ENCODE measurements around the gene ADAMTS9.

The ADAMTS9 gene

GRCh38 chr3:64687781-64688604 is at the start of gene ADAMTS9:
ADAMTS9 (minus strand) TSS chr3:64688000; CDS start chr3:64687657, 343 bp downstream.
- DNase-seq (ENCODE audit: low read depth): no peak
- TF ChIP-seq CTCF (IDR thresholded peaks at IDR 0.05; ENCODE audit: control insufficient read depth, insufficient read depth, low read depth, low read length, missing control alignments): no peak
- H3K4me3 ChIP-seq (ENCODE audit: control insufficient read depth, low read depth, low read length): peak within 1 kb of the TSS; percentile 64

DNA sequence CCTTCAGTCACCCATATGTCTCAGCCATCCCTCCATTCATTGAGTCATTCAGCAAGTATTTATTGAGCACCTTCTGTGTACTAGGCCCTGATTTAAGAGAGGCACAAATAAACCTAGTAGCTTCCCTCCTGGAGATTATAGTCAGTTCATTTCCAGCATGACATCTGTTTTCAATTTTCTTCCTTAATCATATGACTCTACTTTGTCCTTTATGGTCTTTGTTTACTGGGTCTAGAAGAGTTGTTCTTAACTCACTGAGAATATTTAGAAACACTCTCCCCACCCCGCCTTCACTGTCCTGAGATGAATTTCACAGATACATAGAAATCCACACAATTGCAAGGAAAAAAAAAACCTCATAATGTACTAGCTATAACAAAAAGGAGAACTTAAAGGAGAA is 44.8 kb upstream of the ADAMTS9 start:
- no peak for TF ChIP-seq CTCF (IDR thresholded peaks at IDR 0.05; ENCODE audit: control insufficient read depth, insufficient read depth, low read depth, low read length, missing control alignments)
- no peak for DNase-seq (ENCODE audit: low read depth)

DNA sequence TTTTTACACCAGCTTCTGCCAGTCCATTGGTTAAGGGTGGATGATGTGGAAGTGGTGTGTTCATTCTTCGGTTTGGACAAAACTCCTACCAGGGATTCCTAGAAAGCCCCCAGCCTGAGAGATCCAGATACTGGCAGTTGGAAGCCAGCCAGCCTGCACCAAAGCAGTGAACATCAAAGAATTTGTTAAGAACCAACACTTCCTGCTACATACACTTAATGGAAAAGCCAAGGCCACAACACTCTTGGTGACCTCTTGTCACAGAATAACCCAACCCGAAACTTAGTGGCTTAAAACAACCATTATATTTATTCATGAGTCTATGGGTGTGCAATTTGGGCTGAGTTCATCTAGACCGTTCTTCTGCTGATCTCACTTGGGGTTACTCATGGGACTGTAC is 42.9 kb upstream of the ADAMTS9 start:
- H3K4me3 ChIP-seq (ENCODE audit: control insufficient read depth, low read depth, low read length): no peak overlapping the region
- TF ChIP-seq CTCF (IDR thresholded peaks at IDR 0.05; ENCODE audit: control insufficient read depth, insufficient read depth, low read depth, low read length, missing control alignments): no peak
- no peak for DNase-seq (ENCODE audit: low read depth)

More for the DNA sequence above, 44.8 kb upstream of the ADAMTS9 start:
- no peak overlapping the region for H3K4me3 ChIP-seq (ENCODE audit: control insufficient read depth, low read depth, low read length)

GRCh38 chr3:64728994-64729393 is 41.2 kb upstream of the ADAMTS9 start:
- TF ChIP-seq CTCF (IDR thresholded peaks at IDR 0.05; ENCODE audit: control insufficient read depth, insufficient read depth, low read depth, low read length, missing control alignments): no peak
- no peak overlapping the region for H3K4me3 ChIP-seq (ENCODE audit: control insufficient read depth, low read depth, low read length)
- no peak for DNase-seq (ENCODE audit: low read depth)

DNA sequence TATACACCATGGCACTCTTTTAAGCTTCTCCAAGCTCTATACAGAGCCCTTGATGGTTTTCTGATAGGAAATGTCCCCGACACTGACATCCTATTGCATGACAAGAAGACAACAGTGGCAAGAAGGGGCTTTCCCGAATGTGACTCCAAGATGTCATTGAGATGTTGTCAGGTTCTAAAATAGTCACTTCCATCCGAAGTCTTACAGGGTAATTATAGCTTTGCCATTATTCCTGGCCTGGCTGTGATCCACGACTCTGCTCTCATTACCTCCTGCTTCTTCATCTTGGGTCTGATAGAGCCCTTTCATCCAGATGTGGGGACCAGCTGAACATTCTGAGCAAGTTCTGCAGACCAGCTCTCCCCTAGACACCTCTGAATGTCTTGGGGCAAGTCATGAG is 40.6 kb upstream of the ADAMTS9 start:
- H3K4me3 ChIP-seq (ENCODE audit: control insufficient read depth, low read depth, low read length): no peak overlapping the region
- no peak for DNase-seq (ENCODE audit: low read depth)
- TF ChIP-seq CTCF (IDR thresholded peaks at IDR 0.05; ENCODE audit: control insufficient read depth, insufficient read depth, low read depth, low read length, missing control alignments): no peak

DNA sequence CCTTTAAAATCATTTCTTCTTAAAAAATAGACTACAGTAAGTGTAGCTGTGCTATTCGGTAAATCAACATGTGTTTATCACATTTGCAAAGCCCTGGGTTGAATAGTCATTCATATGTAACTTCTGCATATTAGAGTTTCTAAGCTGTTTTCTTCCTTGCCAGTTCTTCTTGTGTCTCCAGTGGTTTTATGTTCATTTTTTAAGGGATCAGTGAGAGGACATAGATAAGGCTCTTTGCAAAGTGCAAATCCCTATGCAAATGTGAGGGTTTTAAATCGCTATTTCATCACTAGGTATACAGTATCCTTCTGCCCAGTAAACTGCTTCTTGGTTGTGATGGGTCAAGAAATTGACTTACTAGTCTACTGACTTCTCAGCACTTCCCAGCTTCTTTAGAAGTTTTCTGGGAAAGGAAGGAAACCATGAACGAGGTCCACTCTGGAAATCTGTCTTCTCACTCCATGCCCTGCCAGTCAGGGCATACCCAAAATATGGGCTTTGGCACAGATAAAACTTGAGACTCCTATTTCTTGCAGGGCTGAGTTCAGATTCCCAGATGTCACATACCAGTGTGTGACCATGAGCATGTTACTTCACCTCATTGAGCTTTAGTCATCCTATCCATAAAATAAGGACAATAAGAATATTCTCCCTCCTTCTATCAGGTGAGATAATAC is 38.8 kb upstream of the ADAMTS9 start:
- H3K4me3 ChIP-seq (ENCODE audit: control insufficient read depth, low read depth, low read length): no peak overlapping the region
- no peak for TF ChIP-seq CTCF (IDR thresholded peaks at IDR 0.05; ENCODE audit: control insufficient read depth, insufficient read depth, low read depth, low read length, missing control alignments)
- no peak for DNase-seq (ENCODE audit: low read depth)
